Vagina (tissue), 2 donors: ENCODE data around the gene DAZAP1. TPM values are rescaled to one million over a fixed set of nuclear protein-coding genes. Genes with fewer than 3 reads are reported as not detected.

Experiments
- DNase-seq, 2 donors: peaks; one replicate each; pipeline ENCODE4 v3.0.0-alpha.2; 2017; ENCODE audit errors: extremely low spot score in 2 of 2
- H3K27ac ChIP-seq: fragments of 200-600 bp; sonication (generic); one replicate; pipeline ENCODE4 v1.5.1; 2019
- H3K27me3 ChIP-seq: fragments of 200-600 bp; sonication (generic); one replicate; pipeline ENCODE4 v1.5.1; 2019
- H3K36me3 ChIP-seq, 2 donors: fragments of 200-600 bp; sonication (generic); one replicate each; pipeline ENCODE4 v1.5.1; 2017 to 2019
- H3K4me1 ChIP-seq: fragments of 200-600 bp; sonication (generic); one replicate; pipeline ENCODE4 v1.5.1; 2019
- H3K4me3 ChIP-seq, 2 donors: fragments of 200-600 bp; sonication (generic); 1 replicate in 1 of 2; 2 replicates in 1 of 2; pipeline ENCODE4 v1.5.1; 2016 to 2019
- H3K9me3 ChIP-seq: fragments of 200-600 bp; sonication (generic); one replicate; pipeline ENCODE4 v1.5.1; 2019
- POLR2A ChIP-seq, 2 donors: fragments of 450-650 bp; IDR thresholded peaks; one replicate each; pipeline ENCODE4 v1.6.1; 2017; ENCODE audit warnings: antibody characterized with exemption in 2 of 2, mild to moderate bottlenecking in 2 of 2, moderate library complexity in 2 of 2
- POLR2AphosphoS5 ChIP-seq, 2 donors: sonication (generic); formaldehyde crosslinking; IDR thresholded peaks; one replicate each; pipeline ENCODE4 v1.9.0; 2017; ENCODE audit warnings: antibody characterized with exemption in 2 of 2, mild to moderate bottlenecking in 2 of 2, low read depth in 1 of 2; ENCODE audit not compliant: insufficient read depth in 1 of 2
- intact Hi-C: fragments of 100-400 bp; cut with DNase I; formaldehyde crosslinking; loops from one replicate; pipeline ENCODE4 v1.15.1; 2023
- total RNA-seq: library from RNA; depleted of rRNA; stranded (reverse); fragments of >200 nt; gene quantifications from one replicate; pipeline ENCODE4 v1.2.3, GENCODE V29; 2016
- TF ChIP-seq, protein P1 (sequence below), 3 experiments: fragments of 450-650 bp in 2 of 3; fragments of 200-600 bp in 1 of 3; sonication (generic) in 1 of 3; IDR thresholded peaks; one replicate each; pipeline ENCODE4 v1.5.1; 2017 to 2019; ENCODE audit warnings: antibody characterized with exemption in 3 of 3, mild to moderate bottlenecking in 2 of 3, moderate library complexity in 2 of 3

Gene DAZAP1
- total RNA-seq, 1 donor from 2014 or later = 29.7 TPM

- intact Hi-C loops = loop anchor here (10.0 kb wide), 1 partner anchor 114 kb away; the partner anchor contains the start of gene FAM174C
- Histone ChIP-seq H3K27ac (no peak overlapping the region), H3K9me3 (no peaks in the 10 kb centered on the region), H3K4me3 (no peak overlapping the region), H3K27me3 (no peaks in the 10 kb centered on the region), H3K36me3 (peaks cover 0 to 40% of the 10 kb centered on the region in 2 donors), H3K4me1 (peaks cover 40% of the 10 kb centered on the region)
- TF ChIP-seq POLR2AphosphoS5 (IDR thresholded peaks at IDR 0.05; ENCODE audit: insufficient read depth in 1 of 2, low read depth in 1 of 2) (no peak), POLR2A (IDR thresholded peaks at IDR 0.05) (no peak)
- DNase-seq = no peak
Observed at GRCh38 chr19:1389033-1389940, 18.1 kb upstream of the DAZAP1 start.

DNA sequence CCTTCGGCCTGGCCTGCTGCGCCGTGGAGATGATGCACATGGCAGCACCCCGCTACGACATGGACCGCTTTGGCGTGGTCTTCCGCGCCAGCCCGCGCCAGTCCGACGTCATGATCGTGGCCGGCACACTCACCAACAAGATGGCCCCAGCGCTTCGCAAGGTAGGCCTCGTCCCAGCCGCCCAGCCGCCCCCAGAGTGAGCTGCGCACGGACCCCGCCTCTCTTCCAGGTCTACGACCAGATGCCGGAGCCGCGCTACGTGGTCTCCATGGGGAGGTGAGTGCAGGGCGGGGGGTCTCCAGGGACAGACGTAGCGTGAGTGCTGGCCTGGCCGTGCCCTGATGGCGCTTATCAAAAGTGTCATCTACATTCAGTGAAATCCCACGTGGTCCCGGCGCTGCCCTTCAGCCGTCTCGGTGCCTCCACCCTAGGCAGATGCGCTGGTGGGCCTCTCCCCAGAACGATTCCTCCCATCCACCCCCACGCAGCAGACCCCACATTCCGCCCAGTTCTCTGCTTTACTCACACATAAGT lies 16.4 kb upstream of the DAZAP1 start:
- Histone ChIP-seq H3K27me3 (no peaks in the 10 kb centered on the region), H3K27ac (no peak overlapping the region), H3K9me3 (no peaks in the 10 kb centered on the region), H3K4me3 (no peak overlapping the region), H3K4me1 (peaks cover 40% of the 10 kb centered on the region), H3K36me3 (peaks cover 0 to 40% of the 10 kb centered on the region in 2 donors)
- intact Hi-C loops = no loop called here
- no peak for DNase-seq
- TF ChIP-seq, protein P1, sequence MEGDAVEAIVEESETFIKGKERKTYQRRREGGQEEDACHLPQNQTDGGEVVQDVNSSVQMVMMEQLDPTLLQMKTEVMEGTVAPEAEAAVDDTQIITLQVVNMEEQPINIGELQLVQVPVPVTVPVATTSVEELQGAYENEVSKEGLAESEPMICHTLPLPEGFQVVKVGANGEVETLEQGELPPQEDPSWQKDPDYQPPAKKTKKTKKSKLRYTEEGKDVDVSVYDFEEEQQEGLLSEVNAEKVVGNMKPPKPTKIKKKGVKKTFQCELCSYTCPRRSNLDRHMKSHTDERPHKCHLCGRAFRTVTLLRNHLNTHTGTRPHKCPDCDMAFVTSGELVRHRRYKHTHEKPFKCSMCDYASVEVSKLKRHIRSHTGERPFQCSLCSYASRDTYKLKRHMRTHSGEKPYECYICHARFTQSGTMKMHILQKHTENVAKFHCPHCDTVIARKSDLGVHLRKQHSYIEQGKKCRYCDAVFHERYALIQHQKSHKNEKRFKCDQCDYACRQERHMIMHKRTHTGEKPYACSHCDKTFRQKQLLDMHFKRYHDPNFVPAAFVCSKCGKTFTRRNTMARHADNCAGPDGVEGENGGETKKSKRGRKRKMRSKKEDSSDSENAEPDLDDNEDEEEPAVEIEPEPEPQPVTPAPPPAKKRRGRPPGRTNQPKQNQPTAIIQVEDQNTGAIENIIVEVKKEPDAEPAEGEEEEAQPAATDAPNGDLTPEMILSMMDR (IDR thresholded peaks at IDR 0.05) = no peak
- TF ChIP-seq POLR2AphosphoS5 (IDR thresholded peaks at IDR 0.05; ENCODE audit: insufficient read depth in 1 of 2, low read depth in 1 of 2) = no peak
- TF ChIP-seq POLR2A (IDR thresholded peaks at IDR 0.05) = no peak

DNA sequence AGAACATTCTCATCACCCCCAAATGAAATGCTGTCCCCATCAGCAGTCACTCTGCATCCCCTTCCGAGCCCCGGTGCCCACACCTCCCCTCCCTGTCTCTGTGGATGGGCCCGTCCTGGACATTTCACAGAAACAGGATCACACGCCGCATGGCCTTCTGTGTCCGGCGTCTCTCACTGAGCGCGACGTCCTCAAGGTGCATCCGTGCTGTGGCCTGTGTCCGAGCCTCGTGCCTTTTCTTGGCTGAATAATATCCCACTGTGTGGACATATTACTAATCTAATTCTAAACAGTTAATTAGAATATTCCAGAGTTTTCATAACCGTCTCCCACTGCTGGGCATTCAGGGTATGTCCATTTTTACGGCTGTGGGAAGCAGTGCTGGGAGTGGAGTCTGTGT lies 15.0 kb upstream of the DAZAP1 start:
- Histone ChIP-seq H3K4me1 (peaks cover 37% of the 10 kb centered on the region), H3K27ac (no peak overlapping the region), H3K4me3 (no peak overlapping the region), H3K36me3 (peaks cover 0 to 40% of the 10 kb centered on the region in 2 donors), H3K27me3 (no peaks in the 10 kb centered on the region), H3K9me3 (no peaks in the 10 kb centered on the region)
- DNase-seq = no peak
- TF ChIP-seq POLR2A (IDR thresholded peaks at IDR 0.05) = no peak
- no peak for TF ChIP-seq POLR2AphosphoS5 (IDR thresholded peaks at IDR 0.05; ENCODE audit: insufficient read depth in 1 of 2, low read depth in 1 of 2)
- TF ChIP-seq, protein P1 (IDR thresholded peaks at IDR 0.05) = no peak
- intact Hi-C loops = no loop called here

DNA sequence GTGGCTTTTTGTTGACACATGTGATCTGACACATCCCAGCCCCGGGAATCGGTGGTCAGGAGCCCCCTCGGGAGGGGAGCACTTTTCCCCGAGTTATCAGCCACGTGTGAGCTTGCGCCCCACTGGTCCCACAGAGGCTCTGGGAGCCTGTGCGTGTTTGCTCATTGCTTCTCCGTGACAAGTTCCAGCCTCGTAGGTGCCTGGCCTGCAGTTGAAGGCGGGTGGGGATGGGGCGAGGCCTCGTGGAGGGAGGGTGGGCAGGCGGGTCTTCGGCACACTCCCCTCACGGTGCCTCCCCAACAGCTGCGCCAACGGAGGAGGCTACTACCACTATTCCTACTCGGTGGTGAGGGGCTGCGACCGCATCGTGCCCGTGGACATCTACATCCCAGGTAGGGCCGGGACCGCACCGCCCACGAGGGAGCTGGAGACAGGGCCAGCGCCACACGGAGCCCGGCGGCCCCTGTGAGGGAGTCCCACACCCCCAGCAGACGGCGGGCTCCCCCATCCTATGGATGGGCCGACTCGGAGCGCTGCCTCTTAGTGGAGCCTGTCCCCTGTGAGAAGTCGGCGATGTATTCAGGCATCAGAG lies 14.4 kb upstream of the DAZAP1 start:
- H3K27me3 ChIP-seq = no peaks in the 10 kb centered on the region
- DNase-seq = no peak
- intact Hi-C loops = no loop called here

GRCh38 chr19:1393841-1394240 lies 13.5 kb upstream of the DAZAP1 start:
- TF ChIP-seq, protein P1 (IDR thresholded peaks at IDR 0.05) = no peak
- TF ChIP-seq POLR2A (IDR thresholded peaks at IDR 0.05) (no peak), POLR2AphosphoS5 (IDR thresholded peaks at IDR 0.05; ENCODE audit: insufficient read depth in 1 of 2, low read depth in 1 of 2) (no peak)
- no peak overlapping the region for H3K4me3 ChIP-seq
- intact Hi-C loops = no loop called here
- no peak for DNase-seq
- H3K27me3 ChIP-seq = no peaks in the 10 kb centered on the region
- no peaks in the 10 kb centered on the region for H3K9me3 ChIP-seq
- H3K4me1 ChIP-seq = peaks cover 34% of the 10 kb centered on the region
- H3K27ac ChIP-seq = no peak overlapping the region
- H3K36me3 ChIP-seq = peaks cover 0 to 31% of the 10 kb centered on the region in 2 donors

More for the DNA sequence above, 14.4 kb upstream of the DAZAP1 start:
- Histone ChIP-seq H3K4me3 (no peak overlapping the region), H3K36me3 (peaks cover 0 to 39% of the 10 kb centered on the region in 2 donors), H3K4me1 (peaks cover 34% of the 10 kb centered on the region), H3K27ac (no peak overlapping the region), H3K9me3 (no peaks in the 10 kb centered on the region)
- TF ChIP-seq, protein P1 (IDR thresholded peaks at IDR 0.05) = no peak
- TF ChIP-seq POLR2AphosphoS5 (IDR thresholded peaks at IDR 0.05; ENCODE audit: insufficient read depth in 1 of 2, low read depth in 1 of 2) (no peak), POLR2A (IDR thresholded peaks at IDR 0.05) (no peak)
